Gastroesophageal sphincter (tissue), 4 donors: ENCODE data around the gene MTUS2. TPM values are rescaled to one million over a fixed set of nuclear protein-coding genes. Genes with fewer than 3 reads are reported as not detected.

Source experiments
- ATAC-seq: fragments of 150-250 bp; one replicate; pipeline ENCODE4 v1.9.1; 2016; ENCODE audit warnings: mild to moderate bottlenecking, moderate library complexity
- H3K27ac ChIP-seq, 4 donors: fragments of 200-600 bp; sonication (generic) in 3 of 4; 1 replicate in 3 of 4; 2 replicates in 1 of 4; pipeline ENCODE4 v1.5.1; 2016 to 2019
- H3K27me3 ChIP-seq: fragments of 200-600 bp; sonication (generic); one replicate; pipeline ENCODE4 v1.5.1; 2019
- H3K36me3 ChIP-seq, 2 donors: fragments of 200-600 bp; sonication (generic); one replicate each; pipeline ENCODE4 v1.5.1; 2019; ENCODE audit warnings: control low read depth in 1 of 2
- H3K4me1 ChIP-seq, 3 donors: fragments of 200-600 bp; sonication (generic); 1 replicate in 2 of 3; 2 replicates in 1 of 3; pipeline ENCODE4 v1.5.1; 2016 to 2019; ENCODE audit warnings: control low read depth in 2 of 3
- H3K4me3 ChIP-seq, 2 donors: fragments of 200-600 bp; sonication (generic); one replicate each; pipeline ENCODE4 v1.5.1; 2019; ENCODE audit warnings: mild to moderate bottlenecking in 1 of 2, moderate library complexity in 1 of 2
- H3K9me3 ChIP-seq, 3 donors: fragments of 200-600 bp; sonication (generic); one replicate each; pipeline ENCODE4 v1.5.1; 2017 to 2019; ENCODE audit warnings: control low read depth in 2 of 3
- CTCF ChIP-seq, 4 experiments: fragments of 200-600 bp in 2 of 4; fragments of 450-650 bp in 2 of 4; sonication (generic) in 1 of 4; IDR thresholded peaks; one replicate each; pipeline ENCODE4 v1.5.1; 2017 to 2019; ENCODE audit warnings: antibody characterized with exemption in 4 of 4, mild to moderate bottlenecking in 2 of 4, moderate library complexity in 2 of 4
- EP300 ChIP-seq: sonication (generic); formaldehyde crosslinking; IDR thresholded peaks from one replicate; pipeline ENCODE4 v1.6.1; 2017; ENCODE audit warnings: antibody characterized with exemption, mild to moderate bottlenecking
- POLR2A ChIP-seq, 2 donors: fragments of 450-650 bp; IDR thresholded peaks; one replicate each; pipeline ENCODE4 v1.6.1; 2017; ENCODE audit warnings: antibody characterized with exemption in 2 of 2, mild to moderate bottlenecking in 2 of 2, moderate library complexity in 1 of 2
- POLR2AphosphoS5 ChIP-seq: sonication (generic); formaldehyde crosslinking; IDR thresholded peaks from one replicate; pipeline ENCODE4 v1.6.1; 2017; ENCODE audit warnings: antibody characterized with exemption
- WGBS, 2 donors: methylation state at CpG; one replicate each; pipeline ENCODE4 v1.1.5; 2018; ENCODE audit warnings: low coverage in 1 of 2; 5-methylcytosine and 5-hydroxymethylcytosine counted together
- total RNA-seq, 4 donors: library from RNA; depleted of rRNA; stranded (reverse); fragments of >200 nt; gene quantifications; one replicate each; pipeline ENCODE4 v1.1.0, GENCODE V29; 2016

MTUS2 gene
- total RNA-seq, 4 donors from 2014 or later, result 0.67 to 36.7 (median 18.4) TPM

GRCh38 chr13:29073755-29074154 lies 253.6 kb downstream of the MTUS2 start:
- TF ChIP-seq POLR2A (IDR thresholded peaks at IDR 0.05), result no peak
- no peak for TF ChIP-seq POLR2AphosphoS5
- no peak for TF ChIP-seq CTCF (IDR thresholded peaks at IDR 0.05)
- no peak for TF ChIP-seq EP300
- Histone ChIP-seq H3K9me3 (peaks cover 0 to under 1% (median 0%) of the 10 kb centered on the region in 3 donors), H3K27ac (no peak overlapping the region), H3K4me1 (peaks cover 0 to 8% (median 0%) of the 10 kb centered on the region in 3 donors), H3K4me3 (no peak overlapping the region), H3K36me3 (no peaks in the 10 kb centered on the region), H3K27me3 (no peaks in the 10 kb centered on the region)
- 57 to 75% methylated on average over 3 of the region's 3 CpGs for WGBS, 2 donors
- ATAC-seq, result no peak

GRCh38 chr13:29077051-29077813 lies 257.1 kb downstream of the MTUS2 start:
- TF ChIP-seq EP300 (no peak), CTCF (IDR thresholded peaks at IDR 0.05) (no peak), POLR2A (IDR thresholded peaks at IDR 0.05) (no peak), POLR2AphosphoS5 (no peak)
- no peak overlapping the region for H3K4me3 ChIP-seq
- no peaks in the 10 kb centered on the region for H3K27me3 ChIP-seq
- no peak for ATAC-seq
- H3K36me3 ChIP-seq, result no peaks in the 10 kb centered on the region
- H3K4me1 ChIP-seq, result peaks cover 0 to 8% (median 0%) of the 10 kb centered on the region in 3 donors
- WGBS, 2 donors, result 34 to 42% methylated on average over 3 of the region's 3 CpGs
- H3K27ac ChIP-seq, result peak overlapping the region in 2 of 4 donors; percentile 22 to 25
- peaks cover 0 to 1% (median 0%) of the 10 kb centered on the region in 3 donors for H3K9me3 ChIP-seq

- TF ChIP-seq POLR2A (IDR thresholded peaks at IDR 0.05) (no peak), CTCF (IDR thresholded peaks at IDR 0.05) (no peak), EP300 (no peak), POLR2AphosphoS5 (no peak)
- Histone ChIP-seq H3K27ac (no peak overlapping the region), H3K36me3 (no peaks in the 10 kb centered on the region), H3K9me3 (peaks cover 0 to 1% (median 0%) of the 10 kb centered on the region in 3 donors), H3K27me3 (no peaks in the 10 kb centered on the region), H3K4me1 (peaks cover 0 to 8% (median 0%) of the 10 kb centered on the region in 3 donors), H3K4me3 (no peak overlapping the region)
- 33 to 55% methylated on average over 1 of the region's 1 CpG for WGBS, 2 donors
- no peak for ATAC-seq
Observed at GRCh38 chr13:29081036-29081435, 260.9 kb downstream of the MTUS2 start.

GRCh38 chr13:29081697-29082440 lies 261.7 kb downstream of the MTUS2 start:
- no peak for TF ChIP-seq POLR2AphosphoS5
- no peak for TF ChIP-seq EP300
- TF ChIP-seq POLR2A (IDR thresholded peaks at IDR 0.05), result no peak
- no peak for TF ChIP-seq CTCF (IDR thresholded peaks at IDR 0.05)
- no peak overlapping the region for H3K4me3 ChIP-seq
- WGBS, 2 donors, result 55 to 72% methylated on average over 4 to 6 of the region's 7 CpGs
- ATAC-seq, result no peak
- H3K27ac ChIP-seq, result no peak overlapping the region
- no peaks in the 10 kb centered on the region for H3K27me3 ChIP-seq
- peaks cover 0 to 5% (median 0%) of the 10 kb centered on the region in 3 donors for H3K4me1 ChIP-seq
- peaks cover 0 to 1% (median 0%) of the 10 kb centered on the region in 3 donors for H3K9me3 ChIP-seq
- H3K36me3 ChIP-seq, result no peaks in the 10 kb centered on the region
